Trophoblast cell (in vitro differentiated cells and primary cell): ENCODE data around the gene TLCD3A. TPM values are rescaled to one million over a fixed set of nuclear protein-coding genes. Genes with fewer than 3 reads are reported as not detected.

ENCODE experiments used
- DNase-seq, 2 donors: peaks; one replicate each; pipeline ENCODE4 v3.0.0-alpha.2; 2016
- H2AFZ ChIP-seq: 2 replicates; pipeline ENCODE4 v1.6.1; 2013; ENCODE audit warnings: low read length, moderate library complexity, mild to moderate bottlenecking; ENCODE audit not compliant: insufficient read depth, poor library complexity
- H2AK5ac ChIP-seq: 2 replicates; pipeline ENCODE4 v1.6.1; 2013; ENCODE audit warnings: mild to moderate bottlenecking, low read length
- H2BK120ac ChIP-seq: 2 replicates; pipeline ENCODE4 v1.6.1; 2013; ENCODE audit warnings: low read length, mild to moderate bottlenecking, moderate library complexity; ENCODE audit not compliant: insufficient read depth, poor library complexity
- H2BK12ac ChIP-seq: 2 replicates; pipeline ENCODE4 v1.6.1; 2013; ENCODE audit warnings: mild to moderate bottlenecking, low read length, moderate library complexity
- H2BK5ac ChIP-seq: 2 replicates; pipeline ENCODE4 v1.6.1; 2013; ENCODE audit warnings: low read length, low read depth, moderate library complexity, mild to moderate bottlenecking; ENCODE audit not compliant: poor library complexity
- H3K14ac ChIP-seq: 2 replicates; pipeline ENCODE4 v1.6.1; 2013; ENCODE audit warnings: mild to moderate bottlenecking, low read length
- H3K18ac ChIP-seq: 2 replicates; pipeline ENCODE4 v1.6.1; 2013; ENCODE audit warnings: mild to moderate bottlenecking, low read length
- H3K23ac ChIP-seq: 2 replicates; pipeline ENCODE4 v1.6.1; 2013; ENCODE audit warnings: low read length
- H3K27ac ChIP-seq: 2 replicates; pipeline ENCODE4 v1.5.1; 2013; ENCODE audit warnings: low read depth, mild to moderate bottlenecking, inconsistent platforms, low read length, moderate library complexity
- H3K27me3 ChIP-seq: 2 replicates; pipeline ENCODE4 v1.6.1; 2013; ENCODE audit warnings: inconsistent platforms, mild to moderate bottlenecking, low read length, moderate library complexity; ENCODE audit not compliant: insufficient read depth
- H3K36me3 ChIP-seq, 2 experiments: 1 replicate in 1 of 2; 2 replicates in 1 of 2; pipeline ENCODE4 v1.6.1; 2013; ENCODE audit warnings: low read length in 2 of 2, mild to moderate bottlenecking in 2 of 2, moderate library complexity in 1 of 2; ENCODE audit not compliant: insufficient read depth in 2 of 2, control insufficient read depth in 1 of 2
- H3K4ac ChIP-seq: 2 replicates; pipeline ENCODE4 v1.6.1; 2013; ENCODE audit warnings: low read depth, mild to moderate bottlenecking, low read length, moderate library complexity
- H3K4me1 ChIP-seq, 2 experiments: 1 replicate in 1 of 2; 2 replicates in 1 of 2; pipeline ENCODE4 v1.6.1; 2013; ENCODE audit warnings: low read length in 2 of 2, mild to moderate bottlenecking in 2 of 2, moderate library complexity in 1 of 2; ENCODE audit not compliant: insufficient read depth in 2 of 2, control insufficient read depth in 1 of 2
- H3K4me2 ChIP-seq: 2 replicates; pipeline ENCODE4 v1.6.1; 2013; ENCODE audit warnings: inconsistent platforms, mild to moderate bottlenecking, low read length, moderate library complexity
- H3K4me3 ChIP-seq: 2 replicates; pipeline ENCODE4 v1.5.1; 2013; ENCODE audit warnings: mild to moderate bottlenecking, low read depth, low read length, inconsistent platforms
- H3K79me1 ChIP-seq: one replicate; pipeline ENCODE4 v1.6.1; 2013; ENCODE audit warnings: low read length
- H3K79me2 ChIP-seq: 2 replicates; pipeline ENCODE4 v1.6.1; 2013; ENCODE audit warnings: low read length, mild to moderate bottlenecking; ENCODE audit not compliant: control insufficient read depth, insufficient read depth, poor library complexity
- H3K9ac ChIP-seq: 2 replicates; pipeline ENCODE4 v1.6.1; 2013; ENCODE audit warnings: mild to moderate bottlenecking, low read length
- H3K9me3 ChIP-seq: 2 replicates; pipeline ENCODE4 v1.6.1; 2013; ENCODE audit warnings: low read depth, mild to moderate bottlenecking, control low read depth, inconsistent platforms, low read length; ENCODE audit not compliant: insufficient read depth
- H4K12ac ChIP-seq: 2 replicates; pipeline ENCODE4 v1.6.1; 2013; ENCODE audit warnings: low read depth, mild to moderate bottlenecking, low read length, moderate library complexity
- H4K8ac ChIP-seq: 2 replicates; pipeline ENCODE4 v1.6.1; 2013; ENCODE audit warnings: low read depth, mild to moderate bottlenecking, low read length, moderate library complexity
- H4K91ac ChIP-seq: one replicate; pipeline ENCODE4 v1.6.1; 2013; ENCODE audit warnings: low read depth, mild to moderate bottlenecking, low read length, moderate library complexity
- WGBS: extraction: QIAGEN DNeasy Blood & Tissue Kit; methylation state at CpG from one replicate; pipeline ENCODE4 v1.1.7; 2013; ENCODE audit warnings: missing lambda C conversion rate; ENCODE audit not compliant: insufficient read length, insufficient coverage; ENCODE audit errors: extremely low coverage; 5-methylcytosine and 5-hydroxymethylcytosine counted together
- polyA plus RNA-seq: library from polyadenylated mRNA; stranded (reverse); fragments of 200-250 nt; gene quantifications from 2 replicates; pipeline ENCODE4 v1.2.3, GENCODE V29; 2013

TLCD3A gene
- 26.9 and 27.7 TPM in 2 replicates for polyA plus RNA-seq

- Histone ChIP-seq H2BK12ac (peak within 1 kb of the TSS; percentile 32), H3K4me1 (peaks cover 2 to 4% of the 10 kb centered on the region in 2 experiments), H4K8ac (peak within 1 kb of the TSS; percentile 80), H3K23ac (no peak within 1 kb of the TSS), H3K79me2 (peaks cover 10% of the 10 kb centered on the region), H3K9me3 (no peaks in the 10 kb centered on the region), H2BK120ac (peak within 1 kb of the TSS; percentile 47), H3K9ac (peak within 1 kb of the TSS; percentile 87), H4K12ac (peak within 1 kb of the TSS; percentile 85), H2AK5ac (peak within 1 kb of the TSS; percentile 35), H2AFZ (peak within 1 kb of the TSS; percentile 82), H4K91ac (peak within 1 kb of the TSS; percentile 90), H3K36me3 (peaks cover 3 to 5% of the 10 kb centered on the region in 2 experiments), H2BK5ac (peak within 1 kb of the TSS; percentile 75), H3K27me3 (no peaks in the 10 kb centered on the region), H3K27ac (peak within 1 kb of the TSS; percentile 51), H3K14ac (peak within 1 kb of the TSS; percentile 62), H3K18ac (peak within 1 kb of the TSS; percentile 91), H3K79me1 (peaks cover 12% of the 10 kb centered on the region), H3K4me3 (peak within 1 kb of the TSS; percentile 89), H3K4me2 (peak within 1 kb of the TSS; percentile 85), H3K4ac (peak within 1 kb of the TSS; percentile 92)
- DNase-seq, result peak; percentile 35 to 64
- no CpG with 5 or more reads among the region's 126 CpGs for WGBS
Measured at GRCh38 chr17:732067-732901, at the start of gene TLCD3A. TSS of gene TLCD3A (plus strand) at chr17:732596. CDS start at chr17:732648, 52 bp downstream.

DNA sequence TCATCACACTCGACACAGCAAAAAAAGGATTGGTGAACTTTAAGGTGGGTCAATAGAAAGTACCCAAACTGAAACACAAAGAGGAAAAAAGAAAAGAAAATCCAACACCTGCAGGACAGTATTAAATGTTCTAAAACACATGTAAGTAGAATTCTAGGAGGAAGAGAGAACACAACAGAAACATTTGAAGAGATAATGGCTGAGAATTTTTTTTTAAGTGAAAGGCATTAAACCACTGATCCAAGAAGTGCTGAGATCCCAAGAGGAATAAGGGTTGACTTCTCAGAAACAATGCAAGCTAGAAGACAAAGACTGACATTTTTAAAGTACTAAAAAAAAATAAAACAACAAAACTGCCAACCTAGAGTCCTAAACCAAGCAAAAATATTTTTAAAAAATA, 49.4 kb upstream of the TLCD3A start:
- Histone ChIP-seq H3K79me2 (peaks cover 1% of the 10 kb centered on the region), H3K4me1 (no peaks in the 10 kb centered on the region), H2AFZ (no peak overlapping the region), H3K9me3 (no peaks in the 10 kb centered on the region), H3K14ac (no peak overlapping the region), H2BK12ac (no peak overlapping the region), H2AK5ac (no peak overlapping the region), H4K8ac (no peak overlapping the region), H3K36me3 (peaks cover 2 to 4% of the 10 kb centered on the region in 2 experiments), H3K27me3 (no peaks in the 10 kb centered on the region), H3K27ac (no peak overlapping the region), H3K4me3 (no peak overlapping the region), H2BK120ac (no peak overlapping the region), H4K91ac (no peak overlapping the region), H3K9ac (no peak overlapping the region), H3K4ac (no peak overlapping the region), H3K23ac (no peak overlapping the region), H3K79me1 (no peaks in the 10 kb centered on the region), H3K4me2 (no peak overlapping the region), H4K12ac (no peak overlapping the region), H3K18ac (no peak overlapping the region), H2BK5ac (no peak overlapping the region)
- DNase-seq, result no peak
- WGBS, result no CpG with 5 or more reads among the region's 1 CpG

DNA sequence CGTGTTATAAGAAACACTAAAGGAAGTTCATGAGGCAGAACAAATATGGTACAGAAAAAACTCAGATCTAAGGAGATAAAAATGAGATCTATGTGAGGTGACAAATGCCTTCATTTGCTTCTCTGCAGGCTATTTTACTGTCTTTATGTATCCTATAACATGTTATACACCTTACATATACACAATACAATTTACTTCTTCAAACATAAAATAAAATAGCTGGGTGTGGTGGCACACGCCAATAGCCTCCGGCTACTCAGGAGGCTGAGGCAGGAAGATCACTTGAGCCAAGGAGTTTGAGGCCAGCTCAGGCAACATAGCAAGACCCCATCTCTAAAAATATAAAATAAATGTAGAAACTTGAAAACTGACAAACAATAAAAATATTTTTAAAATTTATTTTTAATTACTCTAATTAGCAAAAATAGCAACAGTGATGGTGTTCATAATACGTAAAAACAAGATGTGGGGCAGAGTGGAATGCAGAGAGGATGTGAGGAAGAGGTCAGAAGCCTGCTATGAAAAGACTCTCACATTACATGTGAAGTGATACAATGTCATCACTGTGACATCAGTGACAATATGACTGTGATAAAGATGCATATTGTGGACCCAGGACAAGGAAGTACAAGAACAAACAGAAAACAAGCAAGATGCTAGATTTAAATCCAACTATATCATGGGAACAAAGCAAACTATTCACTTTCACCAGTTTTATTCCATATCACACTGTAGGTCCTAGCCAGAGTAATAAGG, 48.7 kb upstream of the TLCD3A start:
- no peak overlapping the region for H3K4me3 ChIP-seq
- no peak overlapping the region for H3K18ac ChIP-seq

GRCh38 chr17:685006-685405, 47.4 kb upstream of the TLCD3A start:
- WGBS, result no CpG with 5 or more reads among the region's 6 CpGs
- H3K23ac ChIP-seq, result no peak overlapping the region
- peaks cover 3 to 6% of the 10 kb centered on the region in 2 experiments for H3K36me3 ChIP-seq
- H3K27ac ChIP-seq, result no peak overlapping the region
- H4K12ac ChIP-seq, result no peak overlapping the region
- no peaks in the 10 kb centered on the region for H3K27me3 ChIP-seq
- DNase-seq, result no peak
- no peak overlapping the region for H3K18ac ChIP-seq
- no peak overlapping the region for H3K4me2 ChIP-seq
- H3K4me3 ChIP-seq, result no peak overlapping the region
- H2BK12ac ChIP-seq, result no peak overlapping the region
- H4K8ac ChIP-seq, result no peak overlapping the region
- H2AK5ac ChIP-seq, result no peak overlapping the region
- H3K9ac ChIP-seq, result no peak overlapping the region
- H3K9me3 ChIP-seq, result no peaks in the 10 kb centered on the region
- H4K91ac ChIP-seq, result no peak overlapping the region
- no peak overlapping the region for H2BK5ac ChIP-seq
- peaks cover 1% of the 10 kb centered on the region for H3K79me2 ChIP-seq
- H3K14ac ChIP-seq, result no peak overlapping the region
- no peak overlapping the region for H2BK120ac ChIP-seq
- H3K4me1 ChIP-seq, result peaks cover 2 to 4% of the 10 kb centered on the region in 2 experiments
- peaks cover 2% of the 10 kb centered on the region for H3K79me1 ChIP-seq
- H3K4ac ChIP-seq, result no peak overlapping the region
- H2AFZ ChIP-seq, result no peak overlapping the region

More for the DNA sequence above, 48.7 kb upstream of the TLCD3A start:
- Histone ChIP-seq H2BK120ac (no peak overlapping the region), H3K23ac (no peak overlapping the region), H3K9me3 (no peaks in the 10 kb centered on the region), H3K27ac (no peak overlapping the region), H3K36me3 (peaks cover 3 to 4% of the 10 kb centered on the region in 2 experiments), H4K8ac (no peak overlapping the region), H2AFZ (no peak overlapping the region), H3K79me1 (no peaks in the 10 kb centered on the region), H2AK5ac (no peak overlapping the region), H3K4ac (no peak overlapping the region), H3K14ac (no peak overlapping the region), H3K9ac (no peak overlapping the region), H2BK12ac (no peak overlapping the region), H4K91ac (no peak overlapping the region), H3K4me2 (no peak overlapping the region), H4K12ac (no peak overlapping the region), H3K4me1 (peaks cover 0 to 1% of the 10 kb centered on the region in 2 experiments), H3K27me3 (no peaks in the 10 kb centered on the region), H3K79me2 (peaks cover 1% of the 10 kb centered on the region), H2BK5ac (no peak overlapping the region)
- DNase-seq, result no peak
- WGBS, result no CpG with 5 or more reads among the region's 4 CpGs
